Osteoblast (primary cell): ENCODE data around the gene NOL9. TPM values are rescaled to one million over a fixed set of nuclear protein-coding genes. Genes with fewer than 3 reads are reported as not detected.
"Not testable (repeated sequence)": the region's sequence is repeated elsewhere in the genome, so short reads cannot be mapped to it uniquely, and the experiment has no call there.

ENCODE experiments used
- DNase-seq: peaks from one replicate; pipeline ENCODE4 v3.0.0; 2011; ENCODE audit warnings: low spot score, mixed read lengths; ENCODE audit not compliant: insufficient read length; ENCODE audit errors: missing footprints
- H2AFZ ChIP-seq: 2 replicates; pipeline ENCODE4 v1.6.0; 2011; ENCODE audit warnings: mild to moderate bottlenecking, low read length
- H3K27ac ChIP-seq: 2 replicates; pipeline ENCODE4 v1.5.1; 2011; ENCODE audit warnings: mild to moderate bottlenecking, low read depth, low read length, moderate library complexity
- H3K27me3 ChIP-seq: 2 replicates; pipeline ENCODE4 v1.6.0; 2012; ENCODE audit warnings: mild to moderate bottlenecking, control low read depth, inconsistent platforms, low read length, moderate library complexity; ENCODE audit not compliant: insufficient read depth
- H3K36me3 ChIP-seq: 2 replicates; pipeline ENCODE4 v1.5.1; 2011; ENCODE audit warnings: mild to moderate bottlenecking, low read length, control low read depth, moderate library complexity; ENCODE audit not compliant: insufficient read depth
- H3K4me1 ChIP-seq: 2 replicates; pipeline ENCODE4 v1.5.1; 2011; ENCODE audit warnings: mild to moderate bottlenecking, low read length, control low read depth, moderate library complexity; ENCODE audit not compliant: insufficient read depth
- H3K4me2 ChIP-seq: 2 replicates; pipeline ENCODE4 v1.6.0; 2011; ENCODE audit warnings: mild to moderate bottlenecking, low read length; ENCODE audit not compliant: insufficient read depth
- H3K4me3 ChIP-seq: fragments of 200-600 bp; sonication (generic); 3 replicates; pipeline ENCODE4 v1.5.1; 2012; ENCODE audit warnings: mild to moderate bottlenecking, low read length, inconsistent platforms; ENCODE audit not compliant: insufficient read depth
- H3K79me2 ChIP-seq: 2 replicates; pipeline ENCODE4 v1.6.0; 2012; ENCODE audit warnings: mild to moderate bottlenecking, low read length, control low read depth, inconsistent platforms; ENCODE audit not compliant: insufficient read depth
- H3K9me3 ChIP-seq: 2 replicates; pipeline ENCODE4 v1.5.1; 2011; ENCODE audit warnings: low read depth, low read length, control low read depth
- H4K20me1 ChIP-seq: 2 replicates; pipeline ENCODE4 v1.6.0; 2012; ENCODE audit warnings: mild to moderate bottlenecking, low read length, control low read depth; ENCODE audit not compliant: insufficient read depth
- CTCF ChIP-seq: IDR thresholded peaks from 2 replicates; pipeline ENCODE4 v1.5.1; 2011; ENCODE audit warnings: mild to moderate bottlenecking, low read depth, low read length, moderate library complexity; ENCODE audit errors: extremely low read depth
- total RNA-seq: library from RNA; depleted of rRNA; stranded (reverse); fragments of >200 nt; gene quantifications from 2 replicates; pipeline ENCODE4 v1.2.3, GENCODE V29; 2012

NOL9 gene
- total RNA-seq, 1 donor = 31.1 TPM

- Histone ChIP-seq H3K79me2 (peaks cover 2% of the 10 kb centered on the region), H3K27ac (no peak overlapping the region), H3K9me3 (no peaks in the 10 kb centered on the region), H3K4me3 (no peak overlapping the region), H4K20me1 (no peaks in the 10 kb centered on the region), H3K27me3 (no peaks in the 10 kb centered on the region), H3K4me2 (no peak overlapping the region), H2AFZ (no peak overlapping the region), H3K4me1 (peaks cover 31% of the 10 kb centered on the region), H3K36me3 (no peaks in the 10 kb centered on the region)
- DNase-seq = no peak
- no peak for TF ChIP-seq CTCF
Measured at GRCh38 chr1:6495041-6495441, 59.3 kb downstream of the NOL9 start.

- H3K4me1 ChIP-seq = peaks cover 33% of the 10 kb centered on the region
- H4K20me1 ChIP-seq = peaks cover under 1% of the 10 kb centered on the region
- peaks cover 3% of the 10 kb centered on the region for H3K79me2 ChIP-seq
- no peak for TF ChIP-seq CTCF
- no peaks in the 10 kb centered on the region for H3K27me3 ChIP-seq
- no peaks in the 10 kb centered on the region for H3K36me3 ChIP-seq
- no peak overlapping the region for H3K4me2 ChIP-seq
- no peak for DNase-seq
- H2AFZ ChIP-seq = no peak overlapping the region
- H3K27ac ChIP-seq = no peak overlapping the region
- H3K4me3 ChIP-seq = no peak overlapping the region
- H3K9me3 ChIP-seq = no peaks in the 10 kb centered on the region
Measured at GRCh38 chr1:6494627-6495026, 59.7 kb downstream of the NOL9 start.

- H4K20me1 ChIP-seq, H3K79me2 ChIP-seq, H3K27me3 ChIP-seq, H3K27ac ChIP-seq, H3K4me3 ChIP-seq, H3K9me3 ChIP-seq, DNase-seq, H3K36me3 ChIP-seq, H2AFZ ChIP-seq, H3K4me2 ChIP-seq: not testable (repeated sequence)
- peaks cover 34% of the 10 kb centered on the region for H3K4me1 ChIP-seq
Measured at GRCh38 chr1:6493834-6494223, 60.5 kb downstream of the NOL9 start.

- no peak for TF ChIP-seq CTCF
- Histone ChIP-seq H3K27ac (peak overlapping the region; percentile 70), H3K27me3 (no peaks in the 10 kb centered on the region), H3K4me3 (no peak overlapping the region), H3K4me1 (peaks cover 34% of the 10 kb centered on the region), H3K9me3 (no peaks in the 10 kb centered on the region), H4K20me1 (peaks cover 14% of the 10 kb centered on the region), H2AFZ (no peak overlapping the region), H3K36me3 (no peaks in the 10 kb centered on the region), H3K79me2 (peaks cover 3% of the 10 kb centered on the region), H3K4me2 (peak overlapping the region; percentile 97)
- DNase-seq = no peak
Measured at GRCh38 chr1:6491966-6492365, 62.3 kb downstream of the NOL9 start.
